ENCODE results near the gene PHACTR1.

DNA sequence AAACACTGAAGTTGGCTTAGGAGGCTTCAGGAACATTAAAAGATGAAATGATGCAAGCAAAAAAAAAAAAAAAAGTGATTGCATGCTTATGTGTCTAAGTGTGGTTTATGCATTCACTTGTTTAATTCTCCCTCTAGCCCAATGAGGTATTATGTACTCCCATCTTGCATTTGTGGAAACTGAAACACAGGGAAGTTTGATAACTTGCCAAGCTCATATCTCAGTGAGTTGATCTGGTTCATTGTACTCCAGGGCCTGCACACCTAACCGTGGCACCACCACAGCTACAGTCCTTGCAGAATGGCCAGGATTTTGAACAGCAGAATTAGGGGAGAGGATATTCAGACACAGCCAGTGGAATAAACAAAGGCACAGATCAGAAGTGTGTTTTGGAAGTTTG is 360.6 kb downstream of the PHACTR1 start:
- TF ChIP-seq FOS (IDR thresholded peaks at IDR 0.05; ENCODE audit: low read depth, low read length) (no peak), RAD21 (IDR thresholded peaks at IDR 0.05; ENCODE audit: low read length) (no peak), POLR2A (IDR thresholded peaks at IDR 0.05; ENCODE audit: low read depth, low read length) (no peak), RCOR1 (IDR thresholded peaks at IDR 0.05; ENCODE audit: insufficient replicate concordance, low read length) (no peak), BHLHE40 (IDR thresholded peaks at IDR 0.05; ENCODE audit: low read depth, low read length) (no peak), CHD1 (IDR thresholded peaks at IDR 0.05; ENCODE audit: low read depth, low read length) (no peak), SMC3 (IDR thresholded peaks at IDR 0.05; ENCODE audit: low read depth, low read length) (no peak), MXI1 (IDR thresholded peaks at IDR 0.05; ENCODE audit: borderline replicate concordance, low read depth, low read length) (no peak), CEBPB (IDR thresholded peaks at IDR 0.05; ENCODE audit: low read depth, low read length) (no peak), NFE2L2 (IDR thresholded peaks at IDR 0.05; ENCODE audit: low read depth, low read length) (no peak), RFX5 (IDR thresholded peaks at IDR 0.05; ENCODE audit: low read depth, low read length) (no peak)
- TF ChIP-seq, protein P1, sequence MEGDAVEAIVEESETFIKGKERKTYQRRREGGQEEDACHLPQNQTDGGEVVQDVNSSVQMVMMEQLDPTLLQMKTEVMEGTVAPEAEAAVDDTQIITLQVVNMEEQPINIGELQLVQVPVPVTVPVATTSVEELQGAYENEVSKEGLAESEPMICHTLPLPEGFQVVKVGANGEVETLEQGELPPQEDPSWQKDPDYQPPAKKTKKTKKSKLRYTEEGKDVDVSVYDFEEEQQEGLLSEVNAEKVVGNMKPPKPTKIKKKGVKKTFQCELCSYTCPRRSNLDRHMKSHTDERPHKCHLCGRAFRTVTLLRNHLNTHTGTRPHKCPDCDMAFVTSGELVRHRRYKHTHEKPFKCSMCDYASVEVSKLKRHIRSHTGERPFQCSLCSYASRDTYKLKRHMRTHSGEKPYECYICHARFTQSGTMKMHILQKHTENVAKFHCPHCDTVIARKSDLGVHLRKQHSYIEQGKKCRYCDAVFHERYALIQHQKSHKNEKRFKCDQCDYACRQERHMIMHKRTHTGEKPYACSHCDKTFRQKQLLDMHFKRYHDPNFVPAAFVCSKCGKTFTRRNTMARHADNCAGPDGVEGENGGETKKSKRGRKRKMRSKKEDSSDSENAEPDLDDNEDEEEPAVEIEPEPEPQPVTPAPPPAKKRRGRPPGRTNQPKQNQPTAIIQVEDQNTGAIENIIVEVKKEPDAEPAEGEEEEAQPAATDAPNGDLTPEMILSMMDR (conservative IDR thresholded peaks at IDR 0.05; ENCODE audit: low read depth, low read length): no peak
- TF ChIP-seq, protein P2, sequence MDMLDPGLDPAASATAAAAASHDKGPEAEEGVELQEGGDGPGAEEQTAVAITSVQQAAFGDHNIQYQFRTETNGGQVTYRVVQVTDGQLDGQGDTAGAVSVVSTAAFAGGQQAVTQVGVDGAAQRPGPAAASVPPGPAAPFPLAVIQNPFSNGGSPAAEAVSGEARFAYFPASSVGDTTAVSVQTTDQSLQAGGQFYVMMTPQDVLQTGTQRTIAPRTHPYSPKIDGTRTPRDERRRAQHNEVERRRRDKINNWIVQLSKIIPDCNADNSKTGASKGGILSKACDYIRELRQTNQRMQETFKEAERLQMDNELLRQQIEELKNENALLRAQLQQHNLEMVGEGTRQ (IDR thresholded peaks at IDR 0.05; ENCODE audit: low read depth, low read length): no peak
- TF ChIP-seq, protein P3, sequence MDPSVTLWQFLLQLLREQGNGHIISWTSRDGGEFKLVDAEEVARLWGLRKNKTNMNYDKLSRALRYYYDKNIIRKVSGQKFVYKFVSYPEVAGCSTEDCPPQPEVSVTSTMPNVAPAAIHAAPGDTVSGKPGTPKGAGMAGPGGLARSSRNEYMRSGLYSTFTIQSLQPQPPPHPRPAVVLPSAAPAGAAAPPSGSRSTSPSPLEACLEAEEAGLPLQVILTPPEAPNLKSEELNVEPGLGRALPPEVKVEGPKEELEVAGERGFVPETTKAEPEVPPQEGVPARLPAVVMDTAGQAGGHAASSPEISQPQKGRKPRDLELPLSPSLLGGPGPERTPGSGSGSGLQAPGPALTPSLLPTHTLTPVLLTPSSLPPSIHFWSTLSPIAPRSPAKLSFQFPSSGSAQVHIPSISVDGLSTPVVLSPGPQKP (IDR thresholded peaks at IDR 0.05; ENCODE audit: borderline replicate concordance, low read depth, low read length): no peak
